ENCODE measurements around the gene UBE2E1. TPM values are rescaled to one million over a fixed set of nuclear protein-coding genes. Genes with fewer than 3 reads are reported as not detected.

UBE2E1 gene
- total RNA-seq, 1 donor from 2014 or later, result 74.6 TPM

DNA sequence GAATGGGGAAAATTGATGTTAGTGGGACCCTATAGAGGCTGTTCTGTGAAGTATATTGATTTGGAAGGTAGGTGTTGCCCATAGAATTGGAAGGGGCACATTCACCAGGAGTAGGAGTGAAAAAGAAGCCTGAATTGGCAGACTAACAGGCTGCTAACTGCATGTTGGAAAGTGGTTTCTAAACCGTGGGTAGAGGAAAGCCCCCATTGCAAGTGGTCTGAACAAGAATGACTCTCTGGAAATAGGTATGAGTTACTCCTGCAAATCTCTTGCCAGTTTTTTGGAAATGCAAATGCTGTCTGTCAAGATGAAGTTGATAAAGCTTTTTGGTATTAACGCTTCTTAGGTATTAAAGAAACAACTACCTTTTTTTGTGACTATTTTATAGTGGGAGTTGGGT is 3.5 kb downstream of the UBE2E1 start:
- H3K9me3 ChIP-seq, result no peaks in the 10 kb centered on the region
- no peak overlapping the region for H3K4me3 ChIP-seq
- no peaks in the 10 kb centered on the region for H3K36me3 ChIP-seq
- intact Hi-C loops (cut with DNase I), result loop anchor here (5.0 kb wide), 1 partner anchor 607 kb away; the partner anchor contains the start of gene UBE2E2
- H3K27me3 ChIP-seq, result no peaks in the 10 kb centered on the region
- H3K4me1 ChIP-seq, result peaks cover 0 to 28% of the 10 kb centered on the region in 2 donors
- TF ChIP-seq, protein P1, sequence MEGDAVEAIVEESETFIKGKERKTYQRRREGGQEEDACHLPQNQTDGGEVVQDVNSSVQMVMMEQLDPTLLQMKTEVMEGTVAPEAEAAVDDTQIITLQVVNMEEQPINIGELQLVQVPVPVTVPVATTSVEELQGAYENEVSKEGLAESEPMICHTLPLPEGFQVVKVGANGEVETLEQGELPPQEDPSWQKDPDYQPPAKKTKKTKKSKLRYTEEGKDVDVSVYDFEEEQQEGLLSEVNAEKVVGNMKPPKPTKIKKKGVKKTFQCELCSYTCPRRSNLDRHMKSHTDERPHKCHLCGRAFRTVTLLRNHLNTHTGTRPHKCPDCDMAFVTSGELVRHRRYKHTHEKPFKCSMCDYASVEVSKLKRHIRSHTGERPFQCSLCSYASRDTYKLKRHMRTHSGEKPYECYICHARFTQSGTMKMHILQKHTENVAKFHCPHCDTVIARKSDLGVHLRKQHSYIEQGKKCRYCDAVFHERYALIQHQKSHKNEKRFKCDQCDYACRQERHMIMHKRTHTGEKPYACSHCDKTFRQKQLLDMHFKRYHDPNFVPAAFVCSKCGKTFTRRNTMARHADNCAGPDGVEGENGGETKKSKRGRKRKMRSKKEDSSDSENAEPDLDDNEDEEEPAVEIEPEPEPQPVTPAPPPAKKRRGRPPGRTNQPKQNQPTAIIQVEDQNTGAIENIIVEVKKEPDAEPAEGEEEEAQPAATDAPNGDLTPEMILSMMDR (IDR thresholded peaks at IDR 0.05), result no peak
- H3K27ac ChIP-seq, result no peak overlapping the region
- DNase-seq (ENCODE audit: low spot score in 2 of 2), result no peak

- H3K27me3 ChIP-seq, result no peaks in the 10 kb centered on the region
- H3K4me3 ChIP-seq, result peak overlapping the region; percentile 87 to 89
- H3K36me3 ChIP-seq, result no peaks in the 10 kb centered on the region
- H3K9me3 ChIP-seq, result no peaks in the 10 kb centered on the region
- DNase-seq (ENCODE audit: low spot score in 2 of 2), result no peak
- peaks cover 0 to 28% of the 10 kb centered on the region in 2 donors for H3K4me1 ChIP-seq
- intact Hi-C loops (cut with DNase I), result loop anchor here (5.0 kb wide), 1 partner anchor 608 kb away; the partner anchor contains the start of gene UBE2E2
- TF ChIP-seq, protein P1 (IDR thresholded peaks at IDR 0.05), result no peak
- peak overlapping the region; percentile 87 for H3K27ac ChIP-seq
These were observed 4.1 kb downstream of the UBE2E1 start for GRCh38 chr3:23809840-23810342.

DNA sequence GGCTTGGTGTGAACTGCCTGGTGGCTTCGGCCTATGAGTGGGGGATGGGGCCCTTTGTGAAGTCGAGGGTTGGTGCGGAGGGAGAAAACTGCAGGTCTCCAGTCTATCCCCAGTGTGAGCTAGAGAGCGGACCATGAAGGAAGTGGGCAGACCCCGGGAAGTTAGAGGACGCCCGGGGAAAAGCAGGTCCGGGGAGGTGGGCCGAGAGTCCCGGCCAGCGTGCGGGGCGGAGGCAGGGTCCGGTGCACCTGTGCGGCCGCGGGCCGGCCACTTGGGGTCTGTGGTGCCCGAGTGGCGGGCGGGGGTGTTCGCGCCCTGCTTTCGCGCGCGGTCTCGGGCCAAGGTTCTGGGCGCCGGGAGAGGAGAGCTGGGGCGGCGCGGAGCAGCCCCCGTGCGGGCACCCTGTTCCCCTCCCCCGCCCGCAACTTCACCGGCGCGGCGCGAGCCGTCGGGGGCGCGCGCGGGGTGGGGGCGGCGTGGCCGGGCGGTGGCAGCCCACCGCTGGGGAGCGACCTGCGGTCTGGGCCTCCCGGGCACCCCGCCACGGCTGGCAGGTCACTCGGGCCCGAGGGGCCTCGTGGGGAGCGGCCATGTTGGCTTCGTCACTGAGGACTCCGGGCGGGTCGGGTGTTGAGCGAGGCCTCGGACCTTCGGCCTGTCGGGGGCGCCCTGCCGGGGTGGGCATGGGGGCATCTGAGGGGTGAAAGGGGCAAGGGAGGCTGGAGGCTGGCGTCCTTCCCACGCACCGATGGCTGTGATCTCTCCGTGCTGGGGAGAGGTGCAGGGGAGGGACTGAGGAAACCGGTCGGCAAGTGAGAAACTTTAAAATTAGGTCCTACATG is 4.8 kb downstream of the UBE2E1 start:
- TF ChIP-seq, protein P1 (IDR thresholded peaks at IDR 0.05), result peak in 1 of 3 experiments; percentile 25
- intact Hi-C loops (cut with DNase I), result no loop called here

GRCh38 chr3:23811185-23811527 is 5.4 kb downstream of the UBE2E1 start:
- Histone ChIP-seq H3K27ac (peak overlapping the region; percentile 87), H3K4me1 (peaks cover 0 to 25% of the 10 kb centered on the region in 2 donors)

More for the DNA sequence above, 4.8 kb downstream of the UBE2E1 start:
- Histone ChIP-seq H3K27ac (peak overlapping the region; percentile 87), H3K4me3 (peak overlapping the region; percentile 87 to 89), H3K4me1 (peaks cover 0 to 25% of the 10 kb centered on the region in 2 donors), H3K9me3 (no peaks in the 10 kb centered on the region), H3K36me3 (no peaks in the 10 kb centered on the region), H3K27me3 (no peaks in the 10 kb centered on the region)
- peak in 1 of 2 donors; percentile 72 for DNase-seq (ENCODE audit: low spot score in 2 of 2)

DNA sequence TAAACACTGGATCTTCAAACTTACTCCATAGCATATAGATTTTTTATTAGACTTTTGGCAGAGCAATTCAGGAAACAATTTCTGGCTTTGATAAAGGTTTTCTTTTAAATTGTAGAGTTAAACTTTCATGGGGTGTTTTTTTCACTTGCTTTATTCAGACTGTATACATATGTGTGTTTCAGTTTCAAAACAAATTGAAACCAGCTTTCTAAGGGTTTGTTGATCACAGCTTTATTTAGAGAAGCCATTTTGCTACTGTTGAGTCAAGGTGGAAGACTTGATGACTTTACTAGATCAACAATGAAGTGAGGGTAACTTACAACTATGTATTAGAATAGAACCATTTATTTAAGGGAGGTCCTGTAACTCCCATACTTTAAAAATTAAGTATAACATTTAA is 6.2 kb downstream of the UBE2E1 start:
- Histone ChIP-seq H3K9me3 (no peaks in the 10 kb centered on the region), H3K4me1 (peaks cover 0 to 25% of the 10 kb centered on the region in 2 donors), H3K27ac (no peak overlapping the region), H3K4me3 (no peak overlapping the region), H3K27me3 (no peaks in the 10 kb centered on the region), H3K36me3 (no peaks in the 10 kb centered on the region)
- no peak for DNase-seq (ENCODE audit: low spot score in 2 of 2)
- TF ChIP-seq, protein P1 (IDR thresholded peaks at IDR 0.05), result no peak
- intact Hi-C loops (cut with DNase I), result no loop called here

More at GRCh38 chr3:23811185-23811527, 5.4 kb downstream of the UBE2E1 start:
- intact Hi-C loops (cut with DNase I), result no loop called here
- DNase-seq (ENCODE audit: low spot score in 2 of 2), result no peak
- H3K27me3 ChIP-seq, result no peaks in the 10 kb centered on the region
- TF ChIP-seq, protein P1 (IDR thresholded peaks at IDR 0.05), result peak in 1 of 3 experiments; percentile 4
- no peaks in the 10 kb centered on the region for H3K9me3 ChIP-seq
- H3K4me3 ChIP-seq, result peak overlapping the region; percentile 87 to 89
- no peaks in the 10 kb centered on the region for H3K36me3 ChIP-seq
